Upper lobe of right lung (tissue), 1 donor: ENCODE data around the gene TENM4. TPM values are rescaled to one million over a fixed set of nuclear protein-coding genes. Genes with fewer than 3 reads are reported as not detected.
A peak's percentile ranks its signal among the peaks of the same experiment; 100 is the strongest.

Experiments used
- ATAC-seq: fragments of 200-7000 bp; cut with Tn5 transposase; one replicate; pipeline ENCODE4 v1.9.1; 2020; ENCODE audit warnings: mild to moderate bottlenecking, moderate library complexity
- DNase-seq: peaks from one replicate; pipeline ENCODE4 v3.0.0-alpha.2; 2020
- H3K27ac ChIP-seq: fragments of 200-600 bp; one replicate; pipeline ENCODE4 v1.8.0; 2022
- H3K27me3 ChIP-seq: fragments of 200-600 bp; one replicate; pipeline ENCODE4 v1.8.0; 2022; ENCODE audit warnings: mild to moderate bottlenecking
- H3K36me3 ChIP-seq: fragments of 200-600 bp; one replicate; pipeline ENCODE4 v1.8.0; 2022
- H3K4me1 ChIP-seq: fragments of 200-600 bp; one replicate; pipeline ENCODE4 v1.8.0; 2022
- H3K4me3 ChIP-seq: fragments of 200-600 bp; one replicate; pipeline ENCODE4 v1.8.0; 2022; ENCODE audit warnings: mild to moderate bottlenecking
- H3K9me3 ChIP-seq: fragments of 200-600 bp; one replicate; pipeline ENCODE4 v1.8.0; 2022
- CTCF ChIP-seq: fragments of 200-600 bp; IDR thresholded peaks from one replicate; pipeline ENCODE4 v1.8.0; 2022; ENCODE audit warnings: antibody characterized with exemption
- intact Hi-C: fragments of 100-400 bp; cut with DNase I; formaldehyde crosslinking; loops from one replicate; pipeline ENCODE4 v1.11.0; 2022
- total RNA-seq: library from RNA; stranded (reverse); fragmentation: NEBNext Ultra II Directional; extraction: Animal tissue kit (Norgen Biotek cat#: 25700); gene quantifications from one replicate; pipeline ENCODE4 v1.2.1, GENCODE V29; 2021
- donor health status: DM: no; HTN: yes; CAD: no; lungs with severe emphysema.

Gene TENM4
- total RNA-seq, 1 donor from 2014 or later = 4.3 TPM

DNA sequence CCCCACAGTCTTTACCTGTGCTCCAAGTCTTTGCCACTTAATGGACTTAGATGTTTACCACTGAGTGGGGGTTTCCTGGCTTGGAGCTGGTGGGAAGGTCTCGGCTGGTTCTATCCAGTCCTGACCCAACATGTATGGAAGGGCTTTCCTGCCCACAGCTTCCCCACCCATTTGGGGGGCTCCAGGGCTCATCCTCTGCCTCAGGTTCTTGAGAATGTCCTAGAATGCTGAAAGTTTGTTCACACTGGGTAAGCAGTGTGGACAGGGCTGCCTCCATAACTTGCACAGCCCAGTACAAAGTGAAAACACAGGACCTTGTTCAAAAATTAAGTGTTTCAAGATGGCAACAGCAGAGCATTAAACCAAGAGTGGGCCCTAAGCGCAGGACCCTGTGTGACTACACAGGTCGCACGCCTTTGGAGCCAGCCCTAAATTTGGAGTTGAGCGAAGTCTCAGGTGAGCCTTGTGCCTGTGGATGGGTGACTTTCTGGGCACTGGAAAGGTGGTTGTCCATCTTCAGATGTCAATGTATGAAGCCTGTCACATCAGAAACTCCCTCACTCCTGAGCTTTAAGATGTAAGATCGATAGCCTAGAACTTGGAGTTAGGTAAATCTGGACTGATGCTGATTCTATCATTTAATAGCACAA lies 793.4 kb downstream of the TENM4 start:
- no peaks in the 10 kb centered on the region for H3K4me1 ChIP-seq
- intact Hi-C loops = loop anchor here (10.0 kb wide), 1 partner anchor 427 kb away; no protein-coding TSS in a partner anchor
- DNase-seq (no peak), ATAC-seq (no peak)
- no peaks in the 10 kb centered on the region for H3K36me3 ChIP-seq
- H3K27me3 ChIP-seq = no peaks in the 10 kb centered on the region
- no peaks in the 10 kb centered on the region for H3K9me3 ChIP-seq
- H3K27ac ChIP-seq = no peak overlapping the region
- no peak overlapping the region for H3K4me3 ChIP-seq
- no peak for TF ChIP-seq CTCF

GRCh38 chr11:78646564-78647185 lies 794.2 kb downstream of the TENM4 start:
- peak; percentile 77 for ATAC-seq
- no peak for DNase-seq
- intact Hi-C loops = loop anchor here (10.0 kb wide), 1 partner anchor 428 kb away; no protein-coding TSS in a partner anchor
- Histone ChIP-seq H3K4me1 (no peaks in the 10 kb centered on the region), H3K4me3 (no peak overlapping the region), H3K27me3 (no peaks in the 10 kb centered on the region), H3K36me3 (no peaks in the 10 kb centered on the region), H3K9me3 (no peaks in the 10 kb centered on the region), H3K27ac (no peak overlapping the region)
- TF ChIP-seq CTCF = peak; percentile 78

GRCh38 chr11:78645226-78646202 lies 795.3 kb downstream of the TENM4 start:
- Histone ChIP-seq H3K27me3 (no peaks in the 10 kb centered on the region), H3K4me3 (no peak overlapping the region), H3K36me3 (no peaks in the 10 kb centered on the region), H3K4me1 (no peaks in the 10 kb centered on the region), H3K9me3 (no peaks in the 10 kb centered on the region), H3K27ac (no peak overlapping the region)
- intact Hi-C loops = loop anchor here (10.0 kb wide), 1 partner anchor 429 kb away; no protein-coding TSS in a partner anchor
- peak; percentile 94 for TF ChIP-seq CTCF
- peak; percentile 95 for ATAC-seq
- peak; percentile 84 for DNase-seq

- Histone ChIP-seq H3K9me3 (no peaks in the 10 kb centered on the region), H3K36me3 (no peaks in the 10 kb centered on the region), H3K4me3 (no peak overlapping the region), H3K27me3 (no peaks in the 10 kb centered on the region), H3K4me1 (no peaks in the 10 kb centered on the region), H3K27ac (no peak overlapping the region)
- intact Hi-C loops = loop anchor here (10.0 kb wide), 1 partner anchor 431 kb away; no protein-coding TSS in a partner anchor
- ATAC-seq (no peak), DNase-seq (no peak)
- no peak for TF ChIP-seq CTCF
These were observed 797.2 kb downstream of the TENM4 start for GRCh38 chr11:78643676-78644056.

- no peak overlapping the region for H3K4me3 ChIP-seq
- no peak for TF ChIP-seq CTCF
- H3K27ac ChIP-seq = no peak overlapping the region
- H3K4me1 ChIP-seq = no peaks in the 10 kb centered on the region
- no peaks in the 10 kb centered on the region for H3K36me3 ChIP-seq
- intact Hi-C loops = loop anchor here (10.0 kb wide), 1 partner anchor 432 kb away; no protein-coding TSS in a partner anchor
- DNase-seq = no peak
- no peaks in the 10 kb centered on the region for H3K27me3 ChIP-seq
- H3K9me3 ChIP-seq = no peaks in the 10 kb centered on the region
- ATAC-seq = no peak
These were observed 797.7 kb downstream of the TENM4 start for GRCh38 chr11:78642979-78643675.
